Loucy (cell line): ENCODE measurements around the gene SMIM17.

Experiments used
- H2AFZ ChIP-seq: fragments of 200-600 bp; sonication (generic); 2 replicates; pipeline ENCODE4 v1.6.0; 2016; ENCODE audit warnings: antibody characterized with exemption, mild to moderate bottlenecking, low read length, moderate library complexity
- H3F3A ChIP-seq: fragments of 200-600 bp; 2 replicates; pipeline ENCODE4 v1.6.0; 2016; ENCODE audit warnings: antibody characterized with exemption, low read depth, mild to moderate bottlenecking
- H3K27me3 ChIP-seq: fragments of 200-600 bp; sonication (generic); 2 replicates; pipeline ENCODE4 v1.6.1; 2014; ENCODE audit warnings: low read length, mild to moderate bottlenecking; ENCODE audit not compliant: insufficient read depth, poor library complexity, severe bottlenecking
- H3K36me3 ChIP-seq: fragments of 200-600 bp; sonication (generic); 2 replicates; pipeline ENCODE4 v1.6.1; 2016; ENCODE audit warnings: low read length; ENCODE audit not compliant: insufficient read depth
- H3K4me1 ChIP-seq: fragments of 200-600 bp; sonication (generic); 2 replicates; pipeline ENCODE4 v1.5.1; 2014; ENCODE audit warnings: low read length, mild to moderate bottlenecking; ENCODE audit not compliant: insufficient read depth, poor library complexity, severe bottlenecking
- H3K4me2 ChIP-seq: fragments of 200-600 bp; sonication (generic); 2 replicates; pipeline ENCODE4 v1.6.0; 2014; ENCODE audit warnings: antibody characterized with exemption, low read length, low read depth, mild to moderate bottlenecking; ENCODE audit not compliant: poor library complexity, severe bottlenecking
- H3K4me3 ChIP-seq: fragments of 200-600 bp; sonication (generic); 2 replicates; pipeline ENCODE4 v1.5.1; 2014; ENCODE audit warnings: low read length, mild to moderate bottlenecking, mixed read lengths; ENCODE audit not compliant: poor library complexity, severe bottlenecking
- H3K79me2 ChIP-seq: fragments of 200-600 bp; sonication (generic); 2 replicates; pipeline ENCODE4 v1.6.1; 2014; ENCODE audit warnings: low read length; ENCODE audit not compliant: insufficient read depth
- H3K9ac ChIP-seq: fragments of 200-600 bp; sonication (generic); 2 replicates; pipeline ENCODE4 v1.6.0; 2014; ENCODE audit warnings: mild to moderate bottlenecking, low read depth, low read length, moderate library complexity; ENCODE audit not compliant: poor library complexity, severe bottlenecking
- H3K9me2 ChIP-seq: fragments of 200-600 bp; sonication (generic); replicated peaks from 2 replicates; pipeline ENCODE4 v1.6.1; 2016; ENCODE audit warnings: low read depth, low read length, mixed read lengths
- H3K9me3 ChIP-seq: fragments of 200-600 bp; sonication (generic); 2 replicates; pipeline ENCODE4 v1.6.1; 2014; ENCODE audit warnings: mild to moderate bottlenecking, antibody characterized with exemption, low read length, low read depth; ENCODE audit not compliant: insufficient read depth
- H4K20me1 ChIP-seq: fragments of 200-600 bp; sonication (generic); 2 replicates; pipeline ENCODE4 v1.6.0; 2014; ENCODE audit warnings: antibody characterized with exemption, low read length, mild to moderate bottlenecking; ENCODE audit not compliant: insufficient read depth, poor library complexity, severe bottlenecking
- CTCF ChIP-seq: fragments of 200-600 bp; sonication (generic); conservative IDR thresholded peaks from 2 replicates; pipeline ENCODE4 v1.5.1; 2014; ENCODE audit warnings: mild to moderate bottlenecking, antibody characterized with exemption, low read length
- EZH2phosphoT487 ChIP-seq: fragments of 200-600 bp; IDR thresholded peaks from 2 replicates; pipeline ENCODE4 v1.6.1; 2018; ENCODE audit warnings: antibody characterized with exemption, mild to moderate bottlenecking, moderate library complexity, borderline replicate concordance

Gene SMIM17

DNA sequence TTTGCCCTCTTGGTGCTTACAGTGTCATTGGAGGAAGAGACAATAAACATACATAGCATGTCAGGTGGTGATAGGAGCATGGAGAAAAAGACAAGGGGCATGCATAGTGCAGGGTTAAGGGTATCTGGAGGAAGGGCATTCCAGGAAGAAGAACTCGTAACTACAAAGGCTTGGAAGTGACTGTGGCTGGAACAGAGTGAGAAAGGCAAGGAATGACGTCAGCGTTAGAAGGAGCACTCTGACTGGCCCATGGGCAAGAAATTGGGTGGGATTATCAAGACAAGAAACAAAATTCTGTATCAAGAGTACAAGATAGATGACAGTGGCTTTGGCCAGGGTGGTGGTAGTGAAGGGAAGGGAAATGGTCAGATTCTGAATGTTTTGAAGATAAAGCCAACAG, 11.2 kb downstream of the SMIM17 start:
- no peaks in the 10 kb centered on the region for H4K20me1 ChIP-seq
- H3F3A ChIP-seq, result no peaks in the 10 kb centered on the region
- TF ChIP-seq EZH2phosphoT487 (no peak), CTCF (no peak)
- H3K27me3 ChIP-seq, result no peaks in the 10 kb centered on the region
- no peak overlapping the region for H2AFZ ChIP-seq
- no peaks in the 10 kb centered on the region for H3K36me3 ChIP-seq
- H3K4me3 ChIP-seq, result no peak overlapping the region
- H3K9me3 ChIP-seq, result no peaks in the 10 kb centered on the region; the same call in 1 of the 2 replicates
- no peaks in the 10 kb centered on the region for H3K9me2 ChIP-seq
- H3K4me1 ChIP-seq, result no peaks in the 10 kb centered on the region
- H3K4me2 ChIP-seq, result no peak overlapping the region
- H3K9ac ChIP-seq, result no peak overlapping the region
- H3K79me2 ChIP-seq, result no peaks in the 10 kb centered on the region

- TF ChIP-seq CTCF, result 0 out of 2 replicates have a peak, but pooled peaks have one; percentile 9
- TF ChIP-seq EZH2phosphoT487, result no peak
- Histone ChIP-seq H2AFZ (no peak overlapping the region), H3K27me3 (no peaks in the 10 kb centered on the region), H3K4me3 (no peak overlapping the region), H3K9ac (no peak overlapping the region), H3K36me3 (no peaks in the 10 kb centered on the region), H3K4me1 (no peaks in the 10 kb centered on the region), H3K79me2 (no peaks in the 10 kb centered on the region), H3K9me3 (peaks cover 8% of the 10 kb centered on the region; the same call in 1 of the 2 replicates), H3K9me2 (no peaks in the 10 kb centered on the region), H3K4me2 (no peak overlapping the region), H3F3A (no peaks in the 10 kb centered on the region), H4K20me1 (no peaks in the 10 kb centered on the region)
Observed at GRCh38 chr19:56660381-56661107, 17.6 kb downstream of the SMIM17 start.

GRCh38 chr19:56661248-56661647, 18.3 kb downstream of the SMIM17 start:
- no peaks in the 10 kb centered on the region for H3K36me3 ChIP-seq
- peaks cover 8% of the 10 kb centered on the region; the same call in 1 of the 2 replicates for H3K9me3 ChIP-seq
- H4K20me1 ChIP-seq, result no peaks in the 10 kb centered on the region
- H3K79me2 ChIP-seq, result no peaks in the 10 kb centered on the region
- TF ChIP-seq EZH2phosphoT487, result no peak
- TF ChIP-seq CTCF, result no peak
- no peaks in the 10 kb centered on the region for H3K9me2 ChIP-seq
- no peaks in the 10 kb centered on the region for H3F3A ChIP-seq
- no peak overlapping the region for H3K4me3 ChIP-seq
- no peaks in the 10 kb centered on the region for H3K4me1 ChIP-seq
- H3K27me3 ChIP-seq, result no peaks in the 10 kb centered on the region
- no peak overlapping the region for H3K4me2 ChIP-seq
- no peak overlapping the region for H2AFZ ChIP-seq
- no peak overlapping the region for H3K9ac ChIP-seq
